Renal pelvis (tissue), 4 donors: ENCODE results near the gene NFIX. TPM values are rescaled to one million over a fixed set of nuclear protein-coding genes. Genes with fewer than 3 reads are reported as not detected.

Experiments used
- DNase-seq: peaks from one replicate; pipeline ENCODE4 v3.0.0-alpha.2; 2013
- polyA plus RNA-seq, 3 donors: library from polyadenylated mRNA; unstranded; fragments of 120-200 nt; gene quantifications; one replicate each; pipeline ENCODE4 v1.2.1, GENCODE V29; 2013; ENCODE audit not compliant: insufficient read length in 3 of 3

Gene NFIX
- polyA plus RNA-seq, 3 donors: 14.8 to 19.2 (median 14.9) TPM

- DNase-seq: no peak
These were observed 10.6 kb downstream of the NFIX start for GRCh38 chr19:13005861-13006370.

GRCh38 chr19:13006431-13007281 lies 11.4 kb downstream of the NFIX start:
- DNase-seq: no peak

GRCh38 chr19:13007292-13008045 lies 12.2 kb downstream of the NFIX start:
- no peak for DNase-seq

- no peak for DNase-seq
These were observed 13.9 kb downstream of the NFIX start for GRCh38 chr19:13008926-13009787.

GRCh38 chr19:13010038-13010991 lies 15.0 kb downstream of the NFIX start:
- DNase-seq: no peak

- DNase-seq: no peak
These were observed 15.8 kb downstream of the NFIX start for GRCh38 chr19:13010992-13011652.

GRCh38 chr19:13011653-13012389 lies 16.5 kb downstream of the NFIX start:
- no peak for DNase-seq

GRCh38 chr19:13012390-13012689 lies 17.1 kb downstream of the NFIX start:
- no peak for DNase-seq

- no peak for DNase-seq
These were observed 17.7 kb downstream of the NFIX start for GRCh38 chr19:13012690-13013608.

- no peak for DNase-seq
These were observed 18.4 kb downstream of the NFIX start for GRCh38 chr19:13013649-13014048.

GRCh38 chr19:13014101-13014920 lies 19.0 kb downstream of the NFIX start:
- DNase-seq: no peak

GRCh38 chr19:13014921-13015280 lies 19.6 kb downstream of the NFIX start:
- no peak for DNase-seq

- DNase-seq: no peak
These were observed 20.3 kb downstream of the NFIX start for GRCh38 chr19:13015361-13016223.

- DNase-seq: no peak
These were observed 21.0 kb downstream of the NFIX start for GRCh38 chr19:13016245-13016627.

- no peak for DNase-seq
These were observed 21.5 kb downstream of the NFIX start for GRCh38 chr19:13016628-13017305.
